PC-3 (cell line): ENCODE measurements around the gene RAB3GAP2. TPM values are rescaled to one million over a fixed set of nuclear protein-coding genes. Genes with fewer than 3 reads are reported as not detected.

Source experiments
- ATAC-seq: fragments of 200-7000 bp; cut with Tn5 transposase; 2 replicates; pipeline ENCODE4 v1.9.1; 2020; ENCODE audit warnings: mild to moderate bottlenecking, moderate library complexity
- BruUV-seq: library from RNA; stranded (reverse); fragments of 400-500 nt; replicated peaks from 2 replicates; lab custom pipeline; 2021; lab: Mats Ljungman, UMichigan
- CTCF ChIA-PET: fragments of 300-600 bp; sonication (Branson Sonifier 250); formaldehyde crosslinking; loops from one replicate; lab custom pipeline; 2022; ENCODE audit warnings: antibody characterized with exemption; lab: Charles Lee
- POLR2A ChIA-PET: fragments of 300-600 bp; sonication (Branson Sonifier 250); formaldehyde crosslinking; loops from one replicate; lab custom pipeline; 2022; ENCODE audit warnings: antibody characterized with exemption; ENCODE audit not compliant: unreplicated experiment; lab: Charles Lee
- DNase-seq: peaks from one replicate; pipeline ENCODE4 v3.0.0-alpha.2; 2015
- H2AFZ ChIP-seq: fragments of 300-600 bp; sonication (generic); 2 replicates; pipeline ENCODE4 v1.6.0; 2016; ENCODE audit warnings: antibody characterized with exemption, low read length
- H3F3A ChIP-seq: fragments of 300-600 bp; sonication (generic); one replicate; pipeline ENCODE4 v1.6.0; 2017; ENCODE audit warnings: antibody characterized with exemption, low read length, control low read depth, mild to moderate bottlenecking; ENCODE audit not compliant: unreplicated experiment
- H3K27ac ChIP-seq: fragments of 300-600 bp; sonication (generic); 2 replicates; pipeline ENCODE4 v1.5.1; 2016; ENCODE audit warnings: mild to moderate bottlenecking, low read length
- H3K27me3 ChIP-seq: fragments of 300-600 bp; sonication (generic); 2 replicates; pipeline ENCODE4 v1.6.1; 2016; ENCODE audit warnings: low read length, mixed read lengths
- H3K36me3 ChIP-seq: fragments of 300-600 bp; sonication (generic); 2 replicates; pipeline ENCODE4 v1.6.1; 2016; ENCODE audit warnings: low read depth, mixed run types, low read length, mixed read lengths
- H3K4me1 ChIP-seq: fragments of 300-600 bp; sonication (generic); 2 replicates; pipeline ENCODE4 v1.5.1; 2016; ENCODE audit warnings: low read length; ENCODE audit not compliant: insufficient read depth
- H3K4me2 ChIP-seq: fragments of 300-600 bp; sonication (generic); 2 replicates; pipeline ENCODE4 v1.6.0; 2016; ENCODE audit warnings: low read length
- H3K4me3 ChIP-seq: fragments of 300-600 bp; sonication (generic); 2 replicates; pipeline ENCODE4 v1.5.1; 2016; ENCODE audit warnings: mild to moderate bottlenecking, low read length, mixed read lengths
- H3K79me2 ChIP-seq: fragments of 300-600 bp; sonication (generic); 2 replicates; pipeline ENCODE4 v1.6.1; 2017; ENCODE audit warnings: low read length, mixed read lengths
- H3K9ac ChIP-seq: fragments of 300-600 bp; sonication (generic); 2 replicates; pipeline ENCODE4 v1.6.0; 2016; ENCODE audit warnings: mild to moderate bottlenecking, low read length
- H3K9me2 ChIP-seq: fragments of 300-600 bp; sonication (generic); replicated peaks from 2 replicates; pipeline ENCODE4 v1.6.1; 2016; ENCODE audit warnings: mixed run types, low read length, mixed read lengths
- H3K9me3 ChIP-seq: fragments of 300-600 bp; sonication (generic); 2 replicates; pipeline ENCODE4 v1.6.1; 2016; ENCODE audit warnings: low read length, mixed read lengths
- H4K20me1 ChIP-seq: fragments of 300-600 bp; sonication (generic); 2 replicates; pipeline ENCODE4 v1.6.1; 2016; ENCODE audit warnings: low read length, mixed read lengths
- CTCF ChIP-seq: fragments of 300-600 bp; sonication (generic); conservative IDR thresholded peaks from 2 replicates; pipeline ENCODE4 v1.5.1; 2017; ENCODE audit warnings: antibody characterized with exemption, low read depth, mild to moderate bottlenecking, low read length
- EZH2 ChIP-seq: fragments of 300-600 bp; sonication (generic); IDR thresholded peaks from one replicate; pipeline ENCODE4 v1.6.1; 2017; ENCODE audit warnings: antibody characterized with exemption, mild to moderate bottlenecking, low read length; ENCODE audit not compliant: unreplicated experiment
- EZH2phosphoT487 ChIP-seq: fragments of 300-600 bp; sonication (generic); IDR thresholded peaks from 2 replicates; pipeline ENCODE4 v1.6.1; 2018; ENCODE audit warnings: mild to moderate bottlenecking, antibody characterized with exemption, low read length, borderline replicate concordance
- intact Hi-C: fragments of 100-400 bp; cut with micrococcal nuclease; formaldehyde crosslinking; loops from 2 replicates; pipeline ENCODE4 v1.9.0; 2023
- total RNA-seq: library from RNA; depleted of rRNA; stranded (reverse); fragments of >200 nt; gene quantifications from 2 replicates; pipeline ENCODE4 v1.2.3, GENCODE V29; 2014

The RAB3GAP2 gene
- total RNA-seq, 1 experiment from 2014 or later: 16.7 TPM

- Histone ChIP-seq H3K4me1 (no peaks in the 10 kb centered on the region), H3K9me3 (no peaks in the 10 kb centered on the region), H4K20me1 (no peaks in the 10 kb centered on the region), H3K27ac (no peak overlapping the region), H3K27me3 (no peaks in the 10 kb centered on the region), H3K4me3 (no peak overlapping the region), H3K9ac (no peak overlapping the region), H2AFZ (no peak overlapping the region), H3K36me3 (peaks cover 44% of the 10 kb centered on the region), H3K9me2 (no peaks in the 10 kb centered on the region), H3K4me2 (no peak overlapping the region), H3F3A (no peaks in the 10 kb centered on the region), H3K79me2 (no peaks in the 10 kb centered on the region)
- ATAC-seq (no peak), DNase-seq (no peak)
- CTCF ChIA-PET: no interaction called here
- BruUV-seq: no TSS peak
- intact Hi-C loops: no loop called here
- POLR2A ChIA-PET: no interaction called here
- TF ChIP-seq EZH2 (no peak), EZH2phosphoT487 (no peak), CTCF (no peak)
These were observed 120.8 kb downstream of the RAB3GAP2 start for GRCh38 chr1:220151454-220151853.

- TF ChIP-seq EZH2phosphoT487: no peak
- no peak for TF ChIP-seq CTCF
- TF ChIP-seq EZH2: no peak
- Histone ChIP-seq H3K27ac (no peak overlapping the region), H2AFZ (no peak overlapping the region), H3K9me2 (no peaks in the 10 kb centered on the region), H3K9ac (no peak overlapping the region), H3K36me3 (peaks cover 45% of the 10 kb centered on the region), H3K79me2 (no peaks in the 10 kb centered on the region), H3K27me3 (no peaks in the 10 kb centered on the region), H3K4me2 (no peak overlapping the region), H3K4me1 (no peaks in the 10 kb centered on the region), H3F3A (no peaks in the 10 kb centered on the region), H3K9me3 (no peaks in the 10 kb centered on the region), H4K20me1 (0 out of 2 replicates have a peak, but pooled peaks cover 4% of the 10 kb centered on the region), H3K4me3 (no peak overlapping the region)
- DNase-seq: no peak
- ChIA-PET POLR2A (no interaction called here), CTCF (no interaction called here)
- ATAC-seq: no peak
- BruUV-seq: no TSS peak
- intact Hi-C loops: no loop called here
These were observed 122.5 kb downstream of the RAB3GAP2 start for GRCh38 chr1:220149742-220150141.

GRCh38 chr1:220144051-220144450, 128.2 kb downstream of the RAB3GAP2 start:
- ATAC-seq (no peak), DNase-seq (no peak)
- CTCF ChIA-PET: no interaction called here
- H3K27ac ChIP-seq: no peak overlapping the region
- POLR2A ChIA-PET: no interaction called here
- no peaks in the 10 kb centered on the region for H3K9me2 ChIP-seq
- no peak overlapping the region for H3K9ac ChIP-seq
- H3K27me3 ChIP-seq: no peaks in the 10 kb centered on the region
- BruUV-seq: no TSS peak
- no peaks in the 10 kb centered on the region for H3K79me2 ChIP-seq
- H4K20me1 ChIP-seq: 0 out of 2 replicates have a peak, but pooled peaks cover 4% of the 10 kb centered on the region
- no peaks in the 10 kb centered on the region for H3F3A ChIP-seq
- intact Hi-C loops: no loop called here
- H3K9me3 ChIP-seq: no peaks in the 10 kb centered on the region
- peaks cover 59% of the 10 kb centered on the region for H3K36me3 ChIP-seq
- H3K4me3 ChIP-seq: no peak overlapping the region
- TF ChIP-seq EZH2 (no peak), EZH2phosphoT487 (no peak), CTCF (no peak)
- no peaks in the 10 kb centered on the region for H3K4me1 ChIP-seq
- H2AFZ ChIP-seq: no peak overlapping the region
- no peak overlapping the region for H3K4me2 ChIP-seq
